H1 (cell line): ENCODE measurements around the gene RERE.
"Not testable (repeated sequence)": the region's sequence is repeated elsewhere in the genome, so short reads cannot be mapped to it uniquely, and the experiment has no call there.

Experiments
- CEBPB ChIP-seq: IDR thresholded peaks from 2 replicates; pipeline ENCODE4 v1.6.1; 2012; ENCODE audit warnings: low read depth, low read length
- EZH2 ChIP-seq: fragments of 200-600 bp; sonication (generic); IDR thresholded peaks from 2 replicates; pipeline ENCODE4 v1.7.1; 2012; ENCODE audit warnings: low read depth, mild to moderate bottlenecking, moderate library complexity, low read length, inconsistent platforms; ENCODE audit not compliant: severe bottlenecking
- GABPA ChIP-seq: IDR thresholded peaks from 2 replicates; pipeline ENCODE4 v1.6.1; 2011; ENCODE audit warnings: mild to moderate bottlenecking, low read length, moderate library complexity, borderline replicate concordance; ENCODE audit not compliant: insufficient read depth
- RFX5 ChIP-seq: IDR thresholded peaks from 2 replicates; pipeline ENCODE4 v1.6.1; 2011; ENCODE audit warnings: low read depth, low read length, improper control_type of control experiment, borderline replicate concordance
- ZNF274 ChIP-seq: IDR thresholded peaks from 2 replicates; pipeline ENCODE4 v1.7.0; 2012; ENCODE audit warnings: low read length, borderline replicate concordance; ENCODE audit errors: extremely low read depth
- TF ChIP-seq, protein P1 (sequence below), 3 experiments: IDR thresholded peaks; 1 replicate in 2 of 3; 2 replicates in 1 of 3; pipeline versions ENCODE4 v1.5.1 to v1.6.1; 2011; ENCODE audit warnings: low read length in 3 of 3, mild to moderate bottlenecking in 3 of 3, inconsistent platforms in 2 of 3, low read depth in 1 of 3, moderate library complexity in 1 of 3; ENCODE audit not compliant: insufficient read depth in 1 of 3; ENCODE audit errors: control extremely low read depth in 1 of 3

DNA sequence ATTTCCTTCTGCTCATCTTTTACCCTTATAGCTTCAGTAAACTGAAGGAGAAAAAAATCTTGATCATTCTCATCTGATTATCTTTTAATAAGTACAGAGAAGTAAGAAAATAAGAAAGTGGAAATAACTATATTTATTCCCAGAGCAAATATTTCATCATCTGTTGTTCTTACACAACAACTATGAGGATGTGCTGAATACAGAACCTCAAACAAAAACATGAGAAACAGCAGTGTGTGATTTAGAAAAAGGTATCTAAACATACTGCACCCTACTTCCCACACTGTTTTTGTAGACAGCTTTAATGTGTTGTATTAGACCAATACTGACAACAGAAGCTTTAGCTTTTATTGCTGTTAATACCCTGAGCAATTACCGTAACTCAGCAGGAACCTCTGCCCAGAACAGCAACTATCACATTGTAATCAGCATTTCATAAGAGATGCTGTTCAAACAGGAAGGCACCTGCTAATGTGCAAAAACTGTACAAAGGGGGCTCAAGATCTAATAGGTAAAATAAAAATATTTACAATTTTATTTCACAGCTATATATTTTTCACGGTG is 195.6 kb downstream of the RERE start:
- not testable (repeated sequence) for TF ChIP-seq GABPA, RFX5, CEBPB, EZH2, ZNF274
- TF ChIP-seq, protein P1, sequence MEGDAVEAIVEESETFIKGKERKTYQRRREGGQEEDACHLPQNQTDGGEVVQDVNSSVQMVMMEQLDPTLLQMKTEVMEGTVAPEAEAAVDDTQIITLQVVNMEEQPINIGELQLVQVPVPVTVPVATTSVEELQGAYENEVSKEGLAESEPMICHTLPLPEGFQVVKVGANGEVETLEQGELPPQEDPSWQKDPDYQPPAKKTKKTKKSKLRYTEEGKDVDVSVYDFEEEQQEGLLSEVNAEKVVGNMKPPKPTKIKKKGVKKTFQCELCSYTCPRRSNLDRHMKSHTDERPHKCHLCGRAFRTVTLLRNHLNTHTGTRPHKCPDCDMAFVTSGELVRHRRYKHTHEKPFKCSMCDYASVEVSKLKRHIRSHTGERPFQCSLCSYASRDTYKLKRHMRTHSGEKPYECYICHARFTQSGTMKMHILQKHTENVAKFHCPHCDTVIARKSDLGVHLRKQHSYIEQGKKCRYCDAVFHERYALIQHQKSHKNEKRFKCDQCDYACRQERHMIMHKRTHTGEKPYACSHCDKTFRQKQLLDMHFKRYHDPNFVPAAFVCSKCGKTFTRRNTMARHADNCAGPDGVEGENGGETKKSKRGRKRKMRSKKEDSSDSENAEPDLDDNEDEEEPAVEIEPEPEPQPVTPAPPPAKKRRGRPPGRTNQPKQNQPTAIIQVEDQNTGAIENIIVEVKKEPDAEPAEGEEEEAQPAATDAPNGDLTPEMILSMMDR (IDR thresholded peaks at IDR 0.05; ENCODE audit: control extremely low read depth in 1 of 3, insufficient read depth in 1 of 3, low read depth in 1 of 3, low read length in 3 of 3), result not testable (repeated sequence)
